OCI-LY3 (cell line): ENCODE data around the gene UBE2R2.

ENCODE experiments used
- EZH2phosphoT487 ChIP-seq: fragments of 200-600 bp; shearing (Covaris generic); IDR thresholded peaks from 2 replicates; pipeline ENCODE4 v1.6.1; 2018; ENCODE audit warnings: antibody characterized with exemption, mixed run types, low read depth
- TF ChIP-seq, protein P1 (sequence below): fragments of 200-600, 300-600 bp; sonication (generic); IDR thresholded peaks from 2 replicates; pipeline ENCODE4 v1.5.1; 2014; ENCODE audit warnings: antibody characterized with exemption, low read length, low read depth

DNA sequence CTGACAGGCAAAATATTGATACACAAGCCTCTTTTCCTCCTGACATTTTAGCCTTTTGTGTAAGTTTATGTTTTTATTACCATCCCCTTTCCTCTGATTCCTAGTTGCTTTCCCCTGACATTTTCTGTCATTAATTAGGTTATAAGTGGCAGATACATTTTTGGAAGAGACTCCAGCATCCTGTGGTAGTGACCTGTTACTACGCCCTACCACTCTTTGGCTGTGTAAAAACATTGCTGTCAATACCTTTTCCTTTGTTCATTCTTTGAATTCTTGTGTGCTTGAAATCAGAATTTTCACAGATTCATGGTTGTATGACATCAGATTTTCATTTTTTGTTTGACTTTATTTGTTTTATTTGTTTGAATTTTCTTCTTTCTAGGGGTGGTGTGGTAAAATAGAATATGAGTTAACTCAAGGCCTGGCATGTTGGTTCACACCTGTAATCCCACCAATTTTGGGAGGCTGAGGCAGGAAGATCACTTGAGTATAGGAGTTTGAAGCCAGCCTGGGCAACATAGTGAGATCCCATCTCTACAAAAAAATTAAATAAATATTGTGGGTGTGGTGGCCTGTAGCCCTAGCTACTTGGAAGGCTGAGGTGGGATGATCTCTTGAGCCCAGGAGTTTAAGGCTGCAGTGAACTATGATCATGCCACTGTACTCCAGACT, 43.4 kb downstream of the UBE2R2 start:
- TF ChIP-seq, protein P1, sequence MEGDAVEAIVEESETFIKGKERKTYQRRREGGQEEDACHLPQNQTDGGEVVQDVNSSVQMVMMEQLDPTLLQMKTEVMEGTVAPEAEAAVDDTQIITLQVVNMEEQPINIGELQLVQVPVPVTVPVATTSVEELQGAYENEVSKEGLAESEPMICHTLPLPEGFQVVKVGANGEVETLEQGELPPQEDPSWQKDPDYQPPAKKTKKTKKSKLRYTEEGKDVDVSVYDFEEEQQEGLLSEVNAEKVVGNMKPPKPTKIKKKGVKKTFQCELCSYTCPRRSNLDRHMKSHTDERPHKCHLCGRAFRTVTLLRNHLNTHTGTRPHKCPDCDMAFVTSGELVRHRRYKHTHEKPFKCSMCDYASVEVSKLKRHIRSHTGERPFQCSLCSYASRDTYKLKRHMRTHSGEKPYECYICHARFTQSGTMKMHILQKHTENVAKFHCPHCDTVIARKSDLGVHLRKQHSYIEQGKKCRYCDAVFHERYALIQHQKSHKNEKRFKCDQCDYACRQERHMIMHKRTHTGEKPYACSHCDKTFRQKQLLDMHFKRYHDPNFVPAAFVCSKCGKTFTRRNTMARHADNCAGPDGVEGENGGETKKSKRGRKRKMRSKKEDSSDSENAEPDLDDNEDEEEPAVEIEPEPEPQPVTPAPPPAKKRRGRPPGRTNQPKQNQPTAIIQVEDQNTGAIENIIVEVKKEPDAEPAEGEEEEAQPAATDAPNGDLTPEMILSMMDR = no peak
- TF ChIP-seq EZH2phosphoT487 = no peak
